Esophagus squamous epithelium (tissue), 5 donors: ENCODE data around the gene SIRPB1. TPM values are rescaled to one million over a fixed set of nuclear protein-coding genes. Genes with fewer than 3 reads are reported as not detected.

Experiments used
- DNase-seq: peaks from one replicate; lab custom pipeline; 2025; lab: John Stamatoyannopoulos, UW
- H3K27ac ChIP-seq, 4 donors: fragments of 200-600 bp; sonication (generic); one replicate each; pipeline ENCODE4 v1.5.1; 2016 to 2019; ENCODE audit warnings: mild to moderate bottlenecking in 1 of 4
- H3K27me3 ChIP-seq, 4 donors: fragments of 200-600 bp; sonication (generic); 1 replicate in 3 of 4; 2 replicates in 1 of 4; pipeline versions ENCODE4 v1.5.1 to v1.6.0; 2017 to 2021; ENCODE audit warnings: antibody characterized with exemption in 1 of 4
- H3K36me3 ChIP-seq, 3 donors: fragments of 200-600 bp; sonication (generic); one replicate each; pipeline ENCODE4 v1.5.1; 2016 to 2019
- H3K4me1 ChIP-seq, 3 donors: fragments of 200-600 bp; sonication (generic); one replicate each; pipeline ENCODE4 v1.5.1; 2017 to 2019
- H3K4me3 ChIP-seq, 4 donors: fragments of 200-600 bp; sonication (generic); 1 replicate in 3 of 4; 2 replicates in 1 of 4; pipeline ENCODE4 v1.5.1; 2016 to 2019; ENCODE audit warnings: mild to moderate bottlenecking in 2 of 4, moderate library complexity in 1 of 4
- H3K9me3 ChIP-seq, 3 donors: fragments of 200-600 bp; sonication (generic); one replicate each; pipeline ENCODE4 v1.5.1; 2016 to 2019
- CTCF ChIP-seq, 6 experiments: fragments of 450-650 bp in 4 of 6; fragments of 200-600 bp in 2 of 6; sonication (generic) in 2 of 6; IDR thresholded peaks; one replicate each; pipeline ENCODE4 v1.5.1; 2016 to 2019; ENCODE audit warnings: antibody characterized with exemption in 6 of 6, mild to moderate bottlenecking in 4 of 6, moderate library complexity in 4 of 6
- POLR2A ChIP-seq, 4 donors: fragments of 450-650 bp; IDR thresholded peaks; one replicate each; pipeline ENCODE4 v1.6.1; 2017; ENCODE audit warnings: antibody characterized with exemption in 4 of 4, mild to moderate bottlenecking in 4 of 4, moderate library complexity in 3 of 4
- WGBS, 2 donors: methylation state at CpG; one replicate each; pipeline ENCODE4 v1.1.5; 2018; 5-methylcytosine and 5-hydroxymethylcytosine counted together
- intact Hi-C: fragments of 100-400 bp; cut with DNase I; formaldehyde crosslinking; loops from one replicate; pipeline ENCODE4 v1.15.0; 2022
- total RNA-seq, 4 donors: library from RNA; depleted of rRNA; stranded (reverse); fragments of >200 nt; gene quantifications; one replicate each; pipeline ENCODE4 v1.1.0, GENCODE V29; 2016
- donor health status: DM: yes; HTN: yes; CAD: no.

Gene SIRPB1
- total RNA-seq, 4 donors from 2014 or later, result 0.13 to 3.3 (median 1.0) TPM

GRCh38 chr20:1626528-1627199 lies 6.9 kb upstream of the SIRPB1 start:
- Histone ChIP-seq H3K36me3 (no peaks in the 10 kb centered on the region), H3K9me3 (no peaks in the 10 kb centered on the region), H3K27me3 (peaks cover 0 to 14% (median 0%) of the 10 kb centered on the region in 4 donors), H3K27ac (no peak overlapping the region), H3K4me1 (no peaks in the 10 kb centered on the region), H3K4me3 (no peak overlapping the region)
- intact Hi-C loops, result no loop called here
- DNase-seq, result no peak
- 53 to 78% methylated on average over 1 to 3 of the region's 3 CpGs for WGBS, 2 donors
- TF ChIP-seq CTCF (IDR thresholded peaks at IDR 0.05) (no peak), POLR2A (IDR thresholded peaks at IDR 0.05) (no peak)

GRCh38 chr20:1625083-1625690 lies 5.4 kb upstream of the SIRPB1 start:
- intact Hi-C loops, result no loop called here
- Histone ChIP-seq H3K36me3 (no peaks in the 10 kb centered on the region), H3K27ac (no peak overlapping the region), H3K4me1 (no peaks in the 10 kb centered on the region), H3K4me3 (no peak overlapping the region), H3K9me3 (no peaks in the 10 kb centered on the region), H3K27me3 (peaks cover 0 to 10% (median 0%) of the 10 kb centered on the region in 4 donors)
- TF ChIP-seq POLR2A (IDR thresholded peaks at IDR 0.05), result no peak
- no peak for TF ChIP-seq CTCF (IDR thresholded peaks at IDR 0.05)
- DNase-seq, result no peak
- 28 to 34% methylated on average over 2 of the region's 2 CpGs for WGBS, 2 donors

GRCh38 chr20:1623501-1624205 lies 3.8 kb upstream of the SIRPB1 start:
- Histone ChIP-seq H3K9me3 (no peaks in the 10 kb centered on the region), H3K27me3 (peaks cover 0 to 10% (median 0%) of the 10 kb centered on the region in 4 donors), H3K27ac (no peak overlapping the region), H3K36me3 (no peaks in the 10 kb centered on the region), H3K4me1 (no peaks in the 10 kb centered on the region), H3K4me3 (no peak overlapping the region)
- WGBS, 2 donors, result 86 to 87% methylated on average over 12 to 13 of the region's 14 CpGs
- intact Hi-C loops, result no loop called here
- DNase-seq, result no peak
- TF ChIP-seq POLR2A (IDR thresholded peaks at IDR 0.05) (no peak), CTCF (IDR thresholded peaks at IDR 0.05) (no peak)

GRCh38 chr20:1622450-1622849 lies 2.6 kb upstream of the SIRPB1 start:
- intact Hi-C loops, result no loop called here
- H3K36me3 ChIP-seq, result no peaks in the 10 kb centered on the region
- no peaks in the 10 kb centered on the region for H3K4me1 ChIP-seq
- H3K9me3 ChIP-seq, result no peaks in the 10 kb centered on the region
- H3K27me3 ChIP-seq, result peaks cover 0 to 4% (median 0%) of the 10 kb centered on the region in 4 donors
- WGBS, 2 donors, result 8 to 17% methylated on average over 1 of the region's 1 CpG
- H3K4me3 ChIP-seq, result no peak overlapping the region
- TF ChIP-seq POLR2A (IDR thresholded peaks at IDR 0.05) (no peak), CTCF (IDR thresholded peaks at IDR 0.05) (no peak)
- H3K27ac ChIP-seq, result no peak overlapping the region
- DNase-seq, result no peak

- Histone ChIP-seq H3K4me3 (no peak overlapping the region), H3K4me1 (no peaks in the 10 kb centered on the region), H3K36me3 (no peaks in the 10 kb centered on the region), H3K27me3 (peaks cover 0 to 4% (median 0%) of the 10 kb centered on the region in 4 donors), H3K9me3 (no peaks in the 10 kb centered on the region), H3K27ac (no peak overlapping the region)
- no peak for DNase-seq
- intact Hi-C loops, result no loop called here
- TF ChIP-seq CTCF (IDR thresholded peaks at IDR 0.05) (no peak), POLR2A (IDR thresholded peaks at IDR 0.05) (no peak)
- WGBS, 2 donors, result 88 to 95% methylated on average over 1 of the region's 1 CpG
These were observed 1.5 kb upstream of the SIRPB1 start for GRCh38 chr20:1621316-1621715.
